Central memory CD8-positive, alpha-beta T cell (primary cell): ENCODE measurements around the gene TMEM117.

Source experiments
- ATAC-seq: fragments of 150-1000 bp; cut with Tn5 transposase; replicated peaks from 2 replicates; pipeline ENCODE4 v1.10.0; 2022; ENCODE audit warnings: mild to moderate bottlenecking, moderate FRiP score, moderate number of reproducible peaks; ENCODE audit not compliant: poor library complexity, severe bottlenecking; ENCODE audit errors: extremely low read depth
- DNase-seq, 2 donors: peaks; one replicate each; pipeline ENCODE4 v3.0.0; 2021; ENCODE audit warnings: low spot score in 2 of 2
- H3K27ac Mint-ChIP-seq: one replicate; pipeline ENCODE4 v1.8.0; 2022; ENCODE audit warnings: low read depth, mild to moderate bottlenecking, moderate library complexity, mixed read lengths
- H3K27me3 Mint-ChIP-seq: one replicate; pipeline ENCODE4 v1.8.0; 2022; ENCODE audit warnings: mixed read lengths
- H3K36me3 Mint-ChIP-seq: one replicate; pipeline ENCODE4 v1.8.0; 2022; ENCODE audit warnings: mild to moderate bottlenecking, moderate library complexity, mixed read lengths; ENCODE audit not compliant: insufficient read depth
- H3K4me1 Mint-ChIP-seq: one replicate; pipeline ENCODE4 v1.8.0; 2022; ENCODE audit warnings: mixed read lengths
- H3K4me3 Mint-ChIP-seq: one replicate; pipeline ENCODE4 v1.8.0; 2022; ENCODE audit warnings: mild to moderate bottlenecking, moderate library complexity, mixed read lengths
- H3K9me3 Mint-ChIP-seq: one replicate; pipeline ENCODE4 v1.8.0; 2022; ENCODE audit warnings: mixed read lengths

Gene TMEM117

DNA sequence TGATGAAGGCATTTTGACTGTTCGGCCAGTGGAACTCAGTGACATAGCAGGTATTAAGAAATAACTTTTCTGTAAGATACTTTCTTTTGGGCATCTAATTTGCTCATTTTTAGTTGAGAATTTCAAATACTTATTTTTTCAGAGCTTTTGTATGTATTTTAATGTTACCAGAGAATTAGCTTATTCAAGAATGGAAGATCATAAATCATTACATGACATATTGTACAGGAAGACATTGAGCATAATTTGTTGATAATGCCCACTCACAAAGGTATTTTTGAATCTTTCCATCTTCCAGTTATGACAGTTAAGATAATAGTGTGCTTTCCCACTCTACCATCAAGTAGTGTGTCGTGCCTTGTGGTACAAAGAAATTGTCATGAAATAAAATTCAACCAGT is 36.5 kb downstream of the TMEM117 start:
- H3K4me1 Mint-ChIP-seq = no peaks in the 10 kb centered on the region
- no peak overlapping the region for H3K27ac Mint-ChIP-seq
- no peak for ATAC-seq
- no peak overlapping the region for H3K4me3 Mint-ChIP-seq
- no peaks in the 10 kb centered on the region for H3K9me3 Mint-ChIP-seq
- H3K27me3 Mint-ChIP-seq = no peaks in the 10 kb centered on the region
- no peak for DNase-seq
- peaks cover 1% of the 10 kb centered on the region for H3K36me3 Mint-ChIP-seq

DNA sequence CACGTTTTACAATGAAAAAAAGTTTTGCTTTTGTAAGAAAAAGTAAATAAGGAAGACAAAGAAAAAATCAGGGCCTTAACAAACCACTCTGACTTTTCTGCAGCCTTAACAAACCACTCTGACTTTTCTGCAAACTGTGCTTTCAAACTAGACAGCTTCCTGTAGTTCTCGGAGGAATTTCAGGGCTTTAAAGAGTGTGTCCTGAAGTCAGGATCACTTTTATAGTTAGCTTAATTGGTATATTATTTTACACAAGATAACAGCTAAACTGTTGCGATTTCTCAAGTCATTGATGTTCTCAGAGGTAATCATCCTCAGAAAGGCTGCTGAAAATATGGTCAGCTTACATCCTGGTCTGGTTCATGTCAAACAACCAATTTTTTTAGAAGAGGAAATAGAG is 42.2 kb downstream of the TMEM117 start:
- ATAC-seq (no peak), DNase-seq (no peak)
- no peak overlapping the region for H3K4me3 Mint-ChIP-seq
- H3K9me3 Mint-ChIP-seq = no peaks in the 10 kb centered on the region
- H3K27ac Mint-ChIP-seq = no peak overlapping the region
- no peaks in the 10 kb centered on the region for H3K27me3 Mint-ChIP-seq
- no peaks in the 10 kb centered on the region for H3K36me3 Mint-ChIP-seq
- no peaks in the 10 kb centered on the region for H3K4me1 Mint-ChIP-seq

DNA sequence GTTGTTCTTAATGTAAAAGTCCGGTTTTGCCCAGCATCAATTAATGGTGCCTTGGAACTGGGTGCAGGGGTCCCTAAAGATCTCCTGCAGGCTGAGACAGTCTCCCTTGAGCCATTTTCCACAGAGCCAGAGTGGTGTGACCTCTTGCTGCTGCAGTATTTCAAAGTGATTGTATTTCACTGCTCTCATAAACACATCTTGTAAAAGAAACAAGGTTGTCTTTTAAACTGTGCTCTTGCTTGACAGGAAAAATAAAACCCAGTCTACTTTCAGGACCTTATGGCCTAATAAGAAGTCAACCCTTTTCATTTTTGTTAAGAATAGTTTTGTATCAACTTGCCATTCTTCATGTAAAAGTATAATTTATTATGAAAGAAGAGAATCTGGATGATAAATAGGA is 44.7 kb downstream of the TMEM117 start:
- H3K27me3 Mint-ChIP-seq = no peaks in the 10 kb centered on the region
- H3K9me3 Mint-ChIP-seq = no peaks in the 10 kb centered on the region
- no peaks in the 10 kb centered on the region for H3K36me3 Mint-ChIP-seq
- H3K4me1 Mint-ChIP-seq = no peaks in the 10 kb centered on the region
- H3K4me3 Mint-ChIP-seq = no peak overlapping the region
- no peak overlapping the region for H3K27ac Mint-ChIP-seq
- no peak for DNase-seq
- no peak for ATAC-seq

DNA sequence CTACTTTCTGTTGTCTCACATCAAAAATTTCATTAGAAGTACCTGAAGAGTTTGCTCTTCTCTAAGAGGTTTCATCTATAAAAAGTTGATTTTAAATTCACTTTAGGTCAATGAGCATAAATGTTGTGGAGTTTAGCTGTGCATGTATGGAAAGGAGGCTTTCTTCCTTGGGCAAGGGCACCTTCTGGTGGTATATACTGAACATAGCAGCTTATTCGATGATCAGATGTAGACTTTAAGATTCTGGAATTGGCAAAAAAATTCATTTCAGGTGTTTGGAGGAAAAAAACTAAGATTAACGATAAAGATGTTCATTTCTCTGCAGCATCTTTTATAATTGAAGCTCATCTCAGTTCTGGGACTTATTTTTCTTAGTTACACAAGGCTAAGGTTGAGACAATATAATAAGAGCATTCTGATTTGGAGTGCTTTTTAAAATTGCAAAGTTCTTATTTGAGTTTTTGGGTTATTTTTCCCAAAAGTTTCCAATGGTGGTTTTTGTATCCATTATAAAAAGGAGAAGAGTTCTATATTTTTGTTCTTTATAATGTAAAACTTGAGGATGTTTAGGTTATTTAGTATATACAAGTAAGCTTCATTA is 46.8 kb downstream of the TMEM117 start:
- Mint-ChIP-seq H3K27me3 (no peaks in the 10 kb centered on the region), H3K9me3 (no peaks in the 10 kb centered on the region), H3K4me1 (no peaks in the 10 kb centered on the region), H3K36me3 (no peaks in the 10 kb centered on the region), H3K27ac (no peak overlapping the region), H3K4me3 (no peak overlapping the region)
- ATAC-seq (peak; percentile 46), DNase-seq (no peak)

DNA sequence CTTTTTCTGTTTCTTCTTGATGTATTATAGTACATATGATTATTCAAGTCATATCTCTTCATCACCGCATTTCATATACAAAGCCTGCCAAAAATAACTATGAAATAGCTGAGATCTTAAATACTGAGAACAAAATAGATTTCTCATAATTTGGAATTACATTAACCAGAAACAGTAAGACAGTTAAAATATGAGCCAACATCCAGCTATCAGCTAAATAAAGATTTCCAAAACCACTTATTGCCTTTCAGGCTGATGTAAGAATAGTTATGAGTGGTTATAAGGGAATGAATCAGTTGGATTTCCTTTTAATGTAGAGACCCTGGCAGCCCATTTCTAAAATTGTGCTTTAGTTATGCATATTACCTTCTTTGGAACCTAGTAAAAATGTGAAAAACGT is 47.4 kb downstream of the TMEM117 start:
- no peak overlapping the region for H3K27ac Mint-ChIP-seq
- H3K4me1 Mint-ChIP-seq = no peaks in the 10 kb centered on the region
- ATAC-seq = no peak
- H3K27me3 Mint-ChIP-seq = no peaks in the 10 kb centered on the region
- DNase-seq = no peak
- H3K4me3 Mint-ChIP-seq = no peak overlapping the region
- H3K9me3 Mint-ChIP-seq = no peaks in the 10 kb centered on the region
- H3K36me3 Mint-ChIP-seq = no peaks in the 10 kb centered on the region

DNA sequence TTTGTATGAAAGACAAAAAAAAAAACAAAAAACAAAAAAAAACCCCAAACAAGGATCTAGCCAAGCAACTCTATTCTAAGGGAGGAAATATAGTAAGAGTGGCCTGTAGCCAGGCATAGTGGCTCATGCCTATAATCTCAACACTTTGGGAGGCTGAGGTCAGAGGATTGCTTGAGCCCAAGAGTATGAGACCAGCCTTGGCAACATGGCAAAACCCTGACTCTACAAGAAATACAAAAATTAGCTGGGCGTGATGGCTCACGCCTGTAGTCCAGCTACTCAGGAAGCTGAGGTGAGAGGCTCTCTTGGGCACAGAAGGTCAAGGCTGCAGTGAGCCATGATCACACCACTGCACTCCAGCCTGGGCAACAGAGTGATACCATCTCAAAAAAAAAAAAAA is 47.9 kb downstream of the TMEM117 start:
- no peaks in the 10 kb centered on the region for H3K36me3 Mint-ChIP-seq
- no peak for ATAC-seq
- H3K27me3 Mint-ChIP-seq = no peaks in the 10 kb centered on the region
- DNase-seq = no peak
- no peak overlapping the region for H3K4me3 Mint-ChIP-seq
- H3K4me1 Mint-ChIP-seq = no peaks in the 10 kb centered on the region
- H3K9me3 Mint-ChIP-seq = no peaks in the 10 kb centered on the region
- no peak overlapping the region for H3K27ac Mint-ChIP-seq

DNA sequence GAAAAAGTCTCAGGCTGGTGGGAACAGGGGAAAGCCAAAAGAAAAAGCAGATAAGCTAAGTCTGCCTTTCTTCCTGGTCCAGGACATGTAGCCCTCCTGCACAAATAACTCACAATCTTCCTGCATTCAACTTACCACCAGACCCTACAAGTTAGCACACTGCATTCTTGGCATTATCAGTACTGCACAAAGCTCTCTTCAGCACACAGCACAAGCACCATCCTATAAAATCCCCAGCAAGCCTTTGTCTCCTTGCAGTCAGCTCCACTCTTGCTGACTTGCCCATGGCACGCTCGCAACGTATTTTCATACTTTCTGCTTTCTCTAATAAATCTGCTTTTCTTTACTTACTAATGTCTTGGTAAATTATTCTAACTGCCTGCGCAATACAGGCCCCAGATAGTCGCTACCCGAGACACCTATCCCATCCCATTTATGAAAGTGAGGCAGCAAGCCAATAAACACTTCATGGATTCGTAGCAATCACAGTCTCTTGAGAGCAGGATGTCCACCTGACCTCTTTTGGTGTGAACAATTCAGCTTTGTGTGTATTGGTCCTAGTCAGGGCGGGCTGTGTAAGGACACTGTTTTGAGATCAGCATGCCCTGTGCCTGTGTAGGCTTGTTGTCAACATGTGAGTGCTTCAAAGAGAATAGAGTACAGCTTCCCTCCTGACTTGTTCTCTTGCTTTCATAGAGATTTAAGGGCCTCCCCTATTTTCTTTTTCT is 49.0 kb downstream of the TMEM117 start:
- DNase-seq = no peak
- H3K27me3 Mint-ChIP-seq = no peaks in the 10 kb centered on the region
- no peak for ATAC-seq
- H3K4me3 Mint-ChIP-seq = no peak overlapping the region
- no peaks in the 10 kb centered on the region for H3K9me3 Mint-ChIP-seq
- no peak overlapping the region for H3K27ac Mint-ChIP-seq
- H3K4me1 Mint-ChIP-seq = no peaks in the 10 kb centered on the region
- no peaks in the 10 kb centered on the region for H3K36me3 Mint-ChIP-seq

DNA sequence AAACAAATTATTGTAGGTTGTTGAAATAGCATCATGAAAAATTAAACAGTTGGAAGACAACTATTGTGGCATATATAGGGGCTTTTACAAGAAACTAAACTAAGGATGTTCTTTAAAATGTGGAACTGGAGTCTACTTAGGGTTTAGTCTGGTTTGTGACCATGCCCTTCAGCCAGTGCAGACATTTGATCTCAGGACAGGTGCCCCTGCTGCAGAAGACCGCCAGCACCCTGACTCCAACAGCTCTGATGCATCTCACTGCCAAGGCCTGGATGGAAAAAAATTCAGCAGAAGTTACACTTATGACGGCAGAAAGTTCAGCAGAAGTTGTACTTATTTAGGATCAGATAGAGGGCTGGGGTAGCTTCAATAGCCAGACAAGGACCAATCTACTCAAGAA is 51.5 kb downstream of the TMEM117 start:
- H3K27me3 Mint-ChIP-seq = no peaks in the 10 kb centered on the region
- DNase-seq (no peak), ATAC-seq (no peak)
- H3K27ac Mint-ChIP-seq = no peak overlapping the region
- no peaks in the 10 kb centered on the region for H3K4me1 Mint-ChIP-seq
- no peaks in the 10 kb centered on the region for H3K9me3 Mint-ChIP-seq
- H3K36me3 Mint-ChIP-seq = no peaks in the 10 kb centered on the region
- no peak overlapping the region for H3K4me3 Mint-ChIP-seq

DNA sequence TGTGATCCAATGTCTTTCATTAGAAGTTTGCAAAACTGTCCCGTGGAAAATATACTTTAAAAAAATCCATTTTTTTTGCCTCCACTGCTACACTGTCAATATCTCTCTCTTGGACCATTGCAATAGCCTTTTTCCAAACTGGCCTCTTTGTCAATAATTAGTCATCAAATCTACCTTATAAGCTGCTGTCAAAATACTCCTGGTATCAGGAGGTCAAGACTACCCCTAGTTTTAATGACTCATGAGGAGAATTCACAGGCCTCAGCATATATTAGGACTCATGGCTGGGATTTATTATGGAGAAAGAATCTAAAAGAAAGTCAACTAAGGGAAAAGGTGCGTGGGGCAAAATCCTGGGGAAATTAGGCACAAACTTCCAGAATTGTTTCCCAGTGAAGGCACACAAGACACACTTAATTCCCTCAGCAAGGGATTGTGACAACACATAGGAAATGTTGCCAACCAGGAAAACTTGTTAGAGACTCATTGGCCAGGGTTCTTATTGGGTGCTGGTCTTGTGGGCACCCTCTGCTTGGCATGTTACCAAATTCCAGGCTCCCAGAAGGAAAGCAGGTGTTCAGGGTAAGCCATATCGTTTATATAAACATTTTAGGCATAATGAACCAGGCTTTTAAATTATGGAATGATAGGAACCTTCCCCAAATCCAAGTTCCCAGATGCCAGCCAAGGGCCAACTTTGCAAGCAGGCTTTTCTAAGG is 56.1 kb downstream of the TMEM117 start:
- Mint-ChIP-seq H3K36me3 (no peaks in the 10 kb centered on the region), H3K27ac (no peak overlapping the region), H3K4me1 (no peaks in the 10 kb centered on the region), H3K4me3 (no peak overlapping the region), H3K27me3 (no peaks in the 10 kb centered on the region), H3K9me3 (no peaks in the 10 kb centered on the region)
- DNase-seq = no peak
- ATAC-seq = no peak

DNA sequence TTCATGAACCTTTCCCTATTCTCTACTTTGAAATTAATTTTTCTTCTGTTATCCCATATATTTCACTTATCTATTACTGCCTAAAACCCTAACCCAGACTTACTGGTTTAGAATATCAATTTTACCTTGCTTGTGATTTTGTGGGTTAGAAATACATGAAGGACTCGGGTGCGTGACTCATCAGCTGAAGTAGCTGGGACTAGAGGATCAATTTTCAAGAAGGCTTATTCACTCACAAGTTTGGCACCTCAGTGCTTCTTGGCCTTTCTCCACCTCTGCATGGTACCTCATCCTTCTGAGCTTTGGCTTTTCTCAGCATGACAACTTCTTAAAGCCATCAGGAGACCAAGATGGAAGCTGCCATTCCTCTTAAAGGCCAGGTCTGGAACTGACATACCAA is 57.8 kb downstream of the TMEM117 start:
- H3K36me3 Mint-ChIP-seq = no peaks in the 10 kb centered on the region
- DNase-seq = no peak
- H3K4me3 Mint-ChIP-seq = no peak overlapping the region
- no peaks in the 10 kb centered on the region for H3K27me3 Mint-ChIP-seq
- H3K27ac Mint-ChIP-seq = no peak overlapping the region
- H3K4me1 Mint-ChIP-seq = no peaks in the 10 kb centered on the region
- no peak for ATAC-seq
- no peaks in the 10 kb centered on the region for H3K9me3 Mint-ChIP-seq

DNA sequence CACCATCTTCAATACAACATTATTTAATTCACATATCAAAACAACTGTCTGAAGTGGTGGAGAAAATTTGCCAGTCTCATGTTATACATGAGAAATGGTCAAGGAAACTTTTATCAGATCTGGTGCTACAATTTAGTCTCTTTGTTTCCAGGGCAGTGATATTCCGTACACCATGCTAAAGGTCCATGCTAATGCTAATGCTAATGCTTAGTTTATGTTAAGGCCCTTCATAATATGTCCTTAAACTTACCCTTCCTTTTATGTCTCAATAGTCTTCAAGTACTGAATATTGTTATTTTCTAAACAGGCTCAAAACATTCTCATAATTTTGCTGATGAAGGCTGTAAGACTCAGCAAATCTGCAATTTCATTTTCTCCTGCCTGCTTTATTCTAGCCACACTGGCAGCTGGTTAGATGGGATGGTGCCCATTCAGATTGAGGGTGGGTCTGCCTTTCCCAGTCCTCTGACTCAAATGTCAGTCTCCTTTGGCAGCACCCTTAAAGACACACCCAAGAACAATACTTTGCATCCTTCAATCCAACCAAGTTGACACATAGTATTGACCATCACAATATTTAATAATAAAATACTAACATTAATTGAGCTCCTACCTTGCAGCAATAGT is 59.8 kb downstream of the TMEM117 start:
- Mint-ChIP-seq H3K4me3 (no peak overlapping the region), H3K9me3 (no peaks in the 10 kb centered on the region), H3K27me3 (no peaks in the 10 kb centered on the region), H3K36me3 (no peaks in the 10 kb centered on the region), H3K4me1 (no peaks in the 10 kb centered on the region), H3K27ac (no peak overlapping the region)
- ATAC-seq (no peak), DNase-seq (no peak)

DNA sequence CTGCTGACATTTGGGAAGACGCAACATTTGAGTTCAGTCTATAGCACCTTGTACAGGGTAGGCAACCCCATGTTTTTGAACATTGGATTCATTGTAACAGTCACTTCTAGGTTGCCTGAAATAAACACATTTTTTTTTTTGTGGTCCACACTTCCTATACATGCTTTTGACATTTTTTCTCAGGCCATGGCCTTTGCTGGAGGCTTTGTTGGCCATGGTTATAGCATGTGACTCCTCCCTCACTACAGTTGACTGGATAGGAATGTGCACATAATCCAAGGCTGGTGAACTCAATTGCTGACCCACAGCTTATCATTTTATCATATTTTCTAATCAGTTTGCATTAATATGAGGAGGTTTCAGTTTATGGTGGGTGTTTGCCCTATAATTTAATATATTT is 60.6 kb downstream of the TMEM117 start:
- no peaks in the 10 kb centered on the region for H3K9me3 Mint-ChIP-seq
- H3K27me3 Mint-ChIP-seq = no peaks in the 10 kb centered on the region
- no peak for ATAC-seq
- no peak for DNase-seq
- no peaks in the 10 kb centered on the region for H3K4me1 Mint-ChIP-seq
- no peak overlapping the region for H3K27ac Mint-ChIP-seq
- no peak overlapping the region for H3K4me3 Mint-ChIP-seq
- no peaks in the 10 kb centered on the region for H3K36me3 Mint-ChIP-seq

DNA sequence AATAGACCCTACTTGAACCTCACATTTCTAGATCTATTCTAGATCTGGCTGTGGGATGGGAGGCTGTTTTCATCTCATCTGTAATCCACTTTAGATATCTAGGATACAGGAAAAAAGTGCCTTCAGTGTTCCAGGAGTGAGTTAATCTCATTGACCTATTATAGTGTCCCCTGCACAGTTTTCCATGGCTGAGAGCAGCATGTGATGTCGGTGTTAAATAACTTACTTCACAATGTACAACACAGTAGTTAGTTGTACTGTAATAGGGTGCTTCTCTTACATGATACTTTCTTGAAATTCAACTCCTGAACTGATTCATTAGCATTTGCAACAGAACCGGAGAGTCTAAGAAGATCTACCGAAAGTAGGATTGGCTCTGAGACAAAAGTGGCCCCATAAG is 62.6 kb downstream of the TMEM117 start:
- no peaks in the 10 kb centered on the region for H3K4me1 Mint-ChIP-seq
- no peak overlapping the region for H3K4me3 Mint-ChIP-seq
- no peak overlapping the region for H3K27ac Mint-ChIP-seq
- H3K36me3 Mint-ChIP-seq = no peaks in the 10 kb centered on the region
- no peaks in the 10 kb centered on the region for H3K27me3 Mint-ChIP-seq
- ATAC-seq (no peak), DNase-seq (no peak)
- no peaks in the 10 kb centered on the region for H3K9me3 Mint-ChIP-seq
